CD4-positive, alpha-beta T cell treated with Interleukin-4 for 4 hours (primary cell): ENCODE measurements around the gene FCGR1A.
A peak's percentile ranks its signal among the peaks of the same experiment; 100 is the strongest.
"Not testable (repeated sequence)": the region's sequence is repeated elsewhere in the genome, so short reads cannot be mapped to it uniquely, and the experiment has no call there.

Experiments used
- DNase-seq: peaks from one replicate; pipeline ENCODE4 v3.0.0-alpha.2; 2020

FCGR1A gene

DNA sequence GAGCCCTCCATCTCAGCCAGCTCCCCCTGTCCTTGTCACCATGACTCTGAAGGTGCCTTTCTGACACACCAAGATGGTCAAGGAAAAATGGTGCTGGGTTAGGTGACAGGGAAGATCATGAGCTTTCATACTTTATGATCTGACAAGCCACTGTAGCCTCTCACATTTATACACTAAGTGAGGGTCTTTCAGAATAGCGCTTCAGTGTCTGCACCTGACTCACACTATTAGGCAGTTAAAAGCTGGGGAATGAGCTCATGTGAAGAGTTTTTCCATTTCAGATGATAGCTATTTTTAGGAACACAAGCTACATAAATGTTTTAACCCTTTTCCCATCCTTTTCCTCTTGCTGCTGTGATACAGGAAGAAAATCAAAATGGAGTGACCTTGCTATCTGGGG lies 4.2 kb upstream of the FCGR1A start:
- DNase-seq, result not testable (repeated sequence)

GRCh38 chr1:149781413-149781984 lies 995 bp upstream of the FCGR1A start:
- DNase-seq, result not testable (repeated sequence)

GRCh38 chr1:149783289-149783688 lies 795 bp downstream of the FCGR1A start:
- DNase-seq, result not testable (repeated sequence)

DNA sequence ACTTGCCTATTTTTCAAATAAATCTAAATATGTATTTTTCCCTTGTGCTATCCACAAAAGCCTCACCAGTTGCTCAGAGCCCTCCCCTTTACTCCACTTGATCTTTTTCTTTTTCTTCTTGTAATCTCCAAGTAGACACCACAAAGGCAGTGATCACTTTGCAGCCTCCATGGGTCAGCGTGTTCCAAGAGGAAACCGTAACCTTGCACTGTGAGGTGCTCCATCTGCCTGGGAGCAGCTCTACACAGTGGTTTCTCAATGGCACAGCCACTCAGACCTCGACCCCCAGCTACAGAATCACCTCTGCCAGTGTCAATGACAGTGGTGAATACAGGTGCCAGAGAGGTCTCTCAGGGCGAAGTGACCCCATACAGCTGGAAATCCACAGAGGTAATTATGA lies 1.4 kb downstream of the FCGR1A start:
- not testable (repeated sequence) for DNase-seq

DNA sequence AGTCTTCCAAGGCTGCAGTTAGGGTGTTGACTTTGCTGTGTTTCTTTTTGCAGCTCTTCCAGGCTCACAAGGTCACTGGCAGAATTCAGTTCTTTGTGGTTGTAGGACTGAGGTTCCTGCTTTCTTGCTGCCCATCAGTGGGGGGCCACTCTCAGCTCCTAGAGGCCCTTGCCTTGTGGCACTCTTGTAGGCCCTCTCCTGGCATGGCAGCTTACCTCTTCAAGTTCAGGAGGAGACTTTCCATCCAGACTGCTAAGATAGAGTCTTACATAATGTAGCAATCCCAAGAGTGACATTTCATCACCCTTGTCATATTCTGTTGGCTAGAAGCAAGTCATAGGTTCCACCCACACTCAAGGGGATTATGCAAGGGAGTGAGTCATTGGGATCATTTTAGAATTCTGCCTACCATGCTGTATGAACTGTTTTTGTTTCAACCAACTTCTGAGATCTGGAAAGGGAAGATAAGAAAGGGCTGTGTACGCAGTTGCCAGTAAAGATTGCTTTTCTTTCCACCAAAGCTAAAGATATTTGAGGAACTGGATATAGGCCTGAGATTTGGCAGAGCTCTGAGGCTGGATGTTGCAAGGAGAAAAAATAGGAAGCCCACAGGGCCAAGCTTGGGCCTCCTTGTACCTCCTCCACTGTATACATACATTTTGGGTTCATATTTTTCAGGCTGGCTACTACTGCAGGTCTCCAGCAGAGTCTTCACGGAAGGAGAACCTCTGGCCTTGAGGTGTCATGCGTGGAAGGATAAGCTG lies 5.4 kb downstream of the FCGR1A start:
- DNase-seq, result not testable (repeated sequence)

DNA sequence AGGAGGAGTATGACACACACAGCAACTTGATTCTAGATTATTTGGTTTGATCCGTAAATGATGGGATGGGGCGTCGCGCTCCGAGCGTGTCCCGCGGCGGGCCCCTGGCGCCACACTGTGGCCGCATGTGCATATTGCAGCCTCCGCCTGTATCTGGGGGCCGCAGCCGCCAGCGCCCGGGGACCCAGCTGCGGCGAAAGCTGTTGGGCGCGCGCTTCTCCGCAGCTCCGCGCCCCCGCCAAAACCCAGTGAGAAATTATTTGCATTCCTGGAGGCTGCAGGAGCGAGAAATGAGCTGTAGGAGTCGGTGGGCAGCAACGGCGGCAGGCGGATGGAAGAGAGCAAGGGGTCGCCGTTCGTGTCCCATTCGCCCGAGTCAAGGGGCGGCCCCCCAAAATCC lies 10.0 kb downstream of the FCGR1A start:
- peak; percentile 54 for DNase-seq

- peak; percentile 80 for DNase-seq
Observed at GRCh38 chr1:149792912-149793515, 10.5 kb downstream of the FCGR1A start.

DNA sequence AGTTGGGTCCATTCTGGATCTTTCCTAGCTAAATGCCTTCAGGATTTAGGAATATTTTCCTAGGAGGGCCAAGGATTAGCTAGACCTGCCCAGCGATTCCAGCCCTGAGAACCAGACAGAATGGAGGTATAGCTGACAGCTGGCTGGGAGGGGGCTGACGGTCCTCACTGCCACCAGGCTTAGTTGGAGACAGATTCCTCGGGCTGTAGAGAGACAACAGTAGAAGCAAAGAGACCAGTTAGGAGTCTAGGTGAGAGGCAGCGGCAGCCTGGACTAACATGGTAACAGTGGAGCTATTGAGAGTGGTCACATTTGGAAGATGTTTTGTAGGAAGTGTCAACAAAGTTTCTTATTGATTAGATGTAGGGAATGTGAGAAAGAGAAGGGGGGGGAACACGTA lies 11.4 kb downstream of the FCGR1A start:
- not testable (repeated sequence) for DNase-seq

- not testable (repeated sequence) for DNase-seq
Observed at GRCh38 chr1:149801628-149802027, 19.1 kb downstream of the FCGR1A start.

- not testable (repeated sequence) for DNase-seq
Observed at GRCh38 chr1:149804417-149805080, 22.1 kb downstream of the FCGR1A start.

DNA sequence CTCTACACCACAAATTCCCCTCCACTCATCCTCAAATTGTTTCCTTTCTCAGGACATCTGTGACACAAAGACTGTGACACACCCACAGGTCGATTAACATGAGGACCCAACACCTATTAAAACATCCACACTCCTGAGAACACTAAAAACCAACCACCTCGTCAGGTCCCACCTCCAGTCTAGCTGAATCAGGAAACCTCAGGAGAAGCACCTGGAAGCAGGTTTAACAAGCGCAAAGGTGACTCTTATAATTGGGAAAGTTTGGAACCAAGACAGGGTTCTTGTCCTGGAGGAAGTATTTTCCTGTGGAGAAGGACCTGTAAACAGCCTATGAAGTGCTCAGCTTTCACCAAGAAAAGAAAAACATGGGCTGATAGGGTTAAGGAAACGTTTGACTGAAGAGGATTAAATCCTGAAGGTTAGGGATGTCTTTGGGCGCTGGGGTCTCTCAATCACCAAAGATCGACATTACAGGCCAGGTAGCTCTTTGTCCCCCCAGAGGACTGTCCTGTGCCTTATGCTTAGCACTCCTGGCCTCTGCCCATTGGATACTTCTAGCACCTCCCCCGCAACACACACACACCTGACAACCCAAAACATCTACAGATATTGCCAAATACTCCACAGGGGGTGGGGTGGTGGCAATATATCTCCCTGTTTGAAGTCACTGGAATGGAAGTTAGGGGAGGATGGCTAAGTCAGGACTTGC lies 28.4 kb downstream of the FCGR1A start:
- DNase-seq, result not testable (repeated sequence)

- not testable (repeated sequence) for DNase-seq
Observed at GRCh38 chr1:149811514-149811889, 29.0 kb downstream of the FCGR1A start.

- peak; percentile 97 for DNase-seq
Observed at GRCh38 chr1:149811890-149812829, 29.7 kb downstream of the FCGR1A start.

- peak; percentile 87 for DNase-seq
Observed at GRCh38 chr1:149812893-149813801, 30.7 kb downstream of the FCGR1A start.

- DNase-seq, result not testable (repeated sequence)
Observed at GRCh38 chr1:149820387-149820786, 37.9 kb downstream of the FCGR1A start.

DNA sequence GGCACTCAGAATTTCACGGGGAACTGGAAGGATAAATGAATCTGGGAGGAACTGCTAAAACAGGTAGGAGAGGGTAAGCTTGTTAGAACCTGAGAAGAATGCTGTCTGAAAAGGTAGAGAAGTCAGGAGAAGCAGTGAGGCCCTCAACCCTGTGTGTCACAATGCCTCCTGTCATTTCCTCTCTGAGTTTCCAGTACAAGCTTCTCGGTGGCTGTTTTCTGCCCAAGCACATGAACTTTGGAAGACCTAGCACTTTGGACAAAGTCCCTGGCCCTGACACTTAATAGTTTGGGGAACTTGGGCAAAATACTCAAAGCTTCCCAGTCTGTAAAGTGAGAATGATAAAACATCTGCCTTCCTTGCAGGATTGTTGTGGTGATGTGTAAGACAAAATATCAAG lies 44.1 kb downstream of the FCGR1A start:
- not testable (repeated sequence) for DNase-seq

DNA sequence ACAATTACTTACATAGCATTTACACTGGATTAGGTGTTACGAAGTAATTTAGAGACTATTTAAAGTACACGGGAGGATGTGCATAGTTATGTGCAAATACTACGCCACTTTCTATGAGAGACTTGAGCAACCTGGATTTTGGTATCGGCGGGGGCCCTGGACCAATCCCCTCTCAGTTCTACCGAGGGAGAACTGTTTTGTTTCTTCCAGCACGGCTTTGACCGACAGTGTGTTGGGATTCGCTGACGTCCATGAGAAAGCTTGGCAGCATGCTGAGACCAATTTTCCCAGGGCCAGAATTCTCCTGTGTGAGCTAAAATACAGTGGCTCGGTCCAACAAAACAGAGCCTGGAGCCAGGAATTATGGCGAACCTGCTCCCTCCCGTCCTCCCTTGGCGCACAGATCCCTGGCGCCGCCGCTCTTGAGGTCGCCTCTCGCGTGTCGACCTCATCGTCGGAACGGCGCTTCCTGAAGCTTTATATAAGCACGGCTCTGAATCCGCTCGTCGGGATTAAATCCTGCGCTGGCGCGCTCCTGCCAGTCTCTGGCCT lies 49.3 kb downstream of the FCGR1A start:
- not testable (repeated sequence) for DNase-seq

GRCh38 chr1:149832316-149833126 lies 50.0 kb downstream of the FCGR1A start:
- DNase-seq, result not testable (repeated sequence)

DNA sequence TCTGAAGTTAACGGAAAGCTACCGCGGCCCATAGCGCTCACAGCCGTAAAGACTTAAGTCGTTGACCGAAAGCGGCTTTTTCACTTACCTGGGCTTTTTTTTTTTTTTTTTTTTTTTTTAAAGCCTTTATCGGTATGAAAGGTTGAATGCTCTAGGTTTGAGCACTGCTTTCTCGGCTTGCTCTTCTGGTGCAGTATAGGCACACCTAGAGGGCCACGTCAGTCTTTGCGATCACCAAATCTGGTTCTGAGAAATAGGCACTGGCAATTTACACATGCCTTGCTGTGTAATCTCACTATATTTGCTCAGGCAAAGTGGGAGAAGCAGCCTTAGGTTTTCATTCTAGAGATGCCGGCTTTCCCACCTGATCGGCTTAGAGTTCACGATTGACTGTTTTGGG lies 50.6 kb downstream of the FCGR1A start:
- not testable (repeated sequence) for DNase-seq
